Purkinje cell (primary cell): ENCODE results near the gene ZFAND3. TPM values are rescaled to one million over a fixed set of nuclear protein-coding genes. Genes with fewer than 3 reads are reported as not detected.

Source experiments
- polyA plus RNA-seq: library from polyadenylated mRNA; unstranded; fragments of >200 nt; fragmentation: Nextera tagmentation; gene quantifications from 2 replicates; pipeline ENCODE4 v1.2.1, GENCODE V29; 2014

Gene ZFAND3
- 4.4 and 9.1 TPM in 2 replicates for polyA plus RNA-seq

DNA sequence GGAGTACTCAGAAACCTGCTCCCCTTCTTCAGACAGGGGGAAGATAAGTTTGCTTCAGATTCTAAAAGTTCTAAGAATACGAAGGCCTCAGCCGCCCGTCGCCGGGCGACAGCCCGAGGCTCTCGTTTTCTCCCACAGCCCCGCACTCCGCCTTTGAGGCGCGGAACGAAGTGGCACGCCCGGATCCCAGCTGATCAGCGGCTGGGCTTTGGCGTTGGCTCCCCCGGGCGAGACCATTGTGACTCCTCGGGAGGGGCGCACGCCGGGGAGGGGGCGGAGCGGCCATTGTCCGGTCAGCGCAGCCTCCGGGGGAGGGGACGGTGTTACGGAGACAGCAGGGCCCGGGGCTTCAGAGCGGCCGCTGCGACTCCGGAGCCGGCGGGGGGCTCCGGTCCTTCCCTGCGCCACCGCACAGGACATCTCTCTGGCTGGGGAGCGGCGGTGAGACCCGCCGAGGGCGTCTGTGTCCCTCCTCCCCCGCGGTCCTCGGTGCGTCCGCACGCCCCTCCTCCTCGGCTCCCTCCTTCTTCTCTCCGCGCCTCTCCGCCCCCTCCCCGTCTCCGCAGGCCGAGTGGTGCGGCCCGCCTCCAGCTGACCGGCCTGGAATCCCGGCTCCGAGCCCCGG lies at the start of gene ZFAND3:
Gene ZFAND3 (plus strand): TSS at position 551 of the 625 bp plus-strand sequence. CDS start 219 bp downstream, outside the sequence.

Other genes starting within 250 kb of the ZFAND3 start
- 0.05 TPM in 1 of 2 replicates, not detected in the other for gene MDGA1, start 121.8 kb upstream of the ZFAND3 start, polyA plus RNA-seq